HepG2 (cell line): Measurements from ENCODE around the gene PKMYT1. TPM values are rescaled to one million over a fixed set of nuclear protein-coding genes. Genes with fewer than 3 reads are reported as not detected.

Source experiments
- BRD4 ChIP-seq: sonication (generic); formaldehyde crosslinking; IDR thresholded peaks from 2 replicates; pipeline ENCODE4 v1.4.0; 2020; ENCODE audit warnings: missing genetic modification reagents
- EZH2 ChIP-seq: conservative IDR thresholded peaks from 2 replicates; pipeline ENCODE4 v1.6.1; 2012; ENCODE audit warnings: mild to moderate bottlenecking, low read depth, low read length, moderate library complexity
- HNF4G ChIP-seq, 2 experiments: sonication (generic) in 1 of 2; formaldehyde crosslinking in 1 of 2; IDR thresholded peaks; 2 replicates each; pipeline versions ENCODE4 v1.4.0 to v1.6.1; 2011 to 2020; ENCODE audit warnings: borderline replicate concordance in 2 of 2, low read depth in 2 of 2, mild to moderate bottlenecking in 2 of 2, low read length in 1 of 2, missing genetic modification reagents in 1 of 2, moderate library complexity in 1 of 2
- ISX ChIP-seq: sonication (generic); formaldehyde crosslinking; conservative IDR thresholded peaks from 2 replicates; pipeline ENCODE4 v1.5.0; 2020; ENCODE audit warnings: missing genetic modification reagents
- JUNB ChIP-seq: sonication (generic); formaldehyde crosslinking; IDR thresholded peaks from 2 replicates; pipeline ENCODE4 v1.8.0; 2022; ENCODE audit warnings: missing genetic modification reagents, mild to moderate bottlenecking, borderline replicate concordance
- NCOR1 ChIP-seq: fragments of 200-600 bp; sonication (generic); IDR thresholded peaks from 2 replicates; pipeline ENCODE4 v1.7.0; 2017; ENCODE audit warnings: antibody characterized with exemption, low read length, borderline replicate concordance
- NR2C2 ChIP-seq: sonication (generic); formaldehyde crosslinking; IDR thresholded peaks from 2 replicates; pipeline ENCODE4 v1.4.0; 2020; ENCODE audit warnings: missing genetic modification reagents, mild to moderate bottlenecking, moderate library complexity, borderline replicate concordance
- PATZ1 ChIP-seq: sonication (generic); formaldehyde crosslinking; IDR thresholded peaks from 2 replicates; pipeline ENCODE4 v1.4.0; 2020; ENCODE audit warnings: missing genetic modification reagents
- POLR2G ChIP-seq: fragments of 200-400 bp; formaldehyde crosslinking; IDR thresholded peaks from 2 replicates; pipeline ENCODE4 v1.6.1; 2018; ENCODE audit warnings: mild to moderate bottlenecking, low read depth, low read length, moderate library complexity
- RAD51 ChIP-seq: fragments of 450-650 bp; IDR thresholded peaks from 2 replicates; pipeline ENCODE4 v1.6.1; 2016; ENCODE audit warnings: borderline replicate concordance
- RARG ChIP-seq: sonication (generic); formaldehyde crosslinking; IDR thresholded peaks from 2 replicates; pipeline ENCODE4 v1.4.0; 2020; ENCODE audit warnings: low read depth, mild to moderate bottlenecking, missing genetic modification reagents
- RORA ChIP-seq: sonication (generic); formaldehyde crosslinking; IDR thresholded peaks from 2 replicates; pipeline ENCODE4 v1.5.0; 2020; ENCODE audit warnings: mild to moderate bottlenecking, missing genetic modification reagents, moderate library complexity
- SATB2 ChIP-seq: sonication (generic); formaldehyde crosslinking; IDR thresholded peaks from 2 replicates; pipeline ENCODE4 v1.5.0; 2020; ENCODE audit warnings: missing genetic modification reagents
- SIX1 ChIP-seq: sonication (generic); formaldehyde crosslinking; IDR thresholded peaks from 2 replicates; pipeline ENCODE4 v1.4.0; 2020; ENCODE audit warnings: missing genetic modification reagents, borderline replicate concordance
- SIX4 ChIP-seq: sonication (generic); formaldehyde crosslinking; IDR thresholded peaks from 2 replicates; pipeline ENCODE4 v1.4.0; 2020; ENCODE audit warnings: missing genetic modification reagents
- SOX5 ChIP-seq: IDR thresholded peaks from 2 replicates; pipeline ENCODE4 v1.6.1; 2016; ENCODE audit warnings: borderline replicate concordance
- SRY ChIP-seq: sonication (generic); formaldehyde crosslinking; IDR thresholded peaks from 2 replicates; pipeline ENCODE4 v1.8.0; 2022; ENCODE audit warnings: mild to moderate bottlenecking, missing genetic modification reagents
- ZC3H13 ChIP-seq: sonication (generic); formaldehyde crosslinking; IDR thresholded peaks from 2 replicates; pipeline ENCODE4 v1.8.1; 2023; ENCODE audit warnings: mild to moderate bottlenecking, missing genetic modification reagents, moderate library complexity
- ZEB1 ChIP-seq: IDR thresholded peaks from 2 replicates; pipeline ENCODE4 v1.6.1; 2012; ENCODE audit warnings: mild to moderate bottlenecking, low read depth, inconsistent platforms; ENCODE audit not compliant: insufficient replicate concordance
- ZNF30 ChIP-seq: sonication (generic); formaldehyde crosslinking; IDR thresholded peaks from 2 replicates; pipeline ENCODE4 v1.5.0; 2020; ENCODE audit warnings: mild to moderate bottlenecking, missing genetic modification reagents
- ZNF33A ChIP-seq: sonication (generic); formaldehyde crosslinking; IDR thresholded peaks from 2 replicates; pipeline ENCODE4 v1.5.1; 2020; ENCODE audit warnings: missing genetic modification reagents, mild to moderate bottlenecking, moderate library complexity, borderline replicate concordance
- ZNF354B ChIP-seq: sonication (generic); formaldehyde crosslinking; IDR thresholded peaks from 2 replicates; pipeline ENCODE4 v1.8.0; 2022; ENCODE audit warnings: mild to moderate bottlenecking, missing genetic modification reagents
- ZNF569 ChIP-seq: sonication (generic); formaldehyde crosslinking; IDR thresholded peaks from 2 replicates; pipeline ENCODE4 v1.5.0; 2020; ENCODE audit warnings: mild to moderate bottlenecking, missing genetic modification reagents, moderate library complexity, borderline replicate concordance
- polyA plus RNA-seq, 8 experiments: library from polyadenylated mRNA; depleted of rRNA in 3 of 8; stranded (reverse) in 7 of 8; unstranded in 1 of 8; fragments of >200 nt; fragmentation: Illumina TruSeq in 4 of 8; extraction: Trizol in 4 of 8; gene quantifications; 2 replicates each; pipeline versions ENCODE4 v1.2.1 to v1.2.3, GENCODE V29; 2011 to 2016; ENCODE audit warnings: low read depth in 4 of 8, missing spikeins in 1 of 8, mixed read lengths in 1 of 8; ENCODE audit not compliant: insufficient read depth in 1 of 8
- total RNA-seq, 5 experiments: library from RNA; depleted of rRNA; stranded (reverse); fragments of >200 nt; fragmentation: Illumina TruSeq; extraction: Trizol; gene quantifications; 2 replicates each; pipeline ENCODE4 v1.2.3, GENCODE V29; 2016; ENCODE audit warnings: low read depth in 1 of 5
- TF ChIP-seq, protein P1 (sequence below): IDR thresholded peaks from 2 replicates; pipeline ENCODE4 v1.6.1; 2012; ENCODE audit warnings: inconsistent platforms
- TF ChIP-seq, protein P2 (sequence below): sonication (generic); formaldehyde crosslinking; conservative IDR thresholded peaks from 2 replicates; pipeline ENCODE4 v1.4.0; 2020; ENCODE audit warnings: mild to moderate bottlenecking, missing genetic modification reagents, moderate library complexity

Gene PKMYT1
- total and polyA plus RNA-seq, 2 of the 13 experiments (the other 11 are each of a cell fraction or from before 2014, with no cell fraction given) = 7.0 to 27.8 TPM

DNA sequence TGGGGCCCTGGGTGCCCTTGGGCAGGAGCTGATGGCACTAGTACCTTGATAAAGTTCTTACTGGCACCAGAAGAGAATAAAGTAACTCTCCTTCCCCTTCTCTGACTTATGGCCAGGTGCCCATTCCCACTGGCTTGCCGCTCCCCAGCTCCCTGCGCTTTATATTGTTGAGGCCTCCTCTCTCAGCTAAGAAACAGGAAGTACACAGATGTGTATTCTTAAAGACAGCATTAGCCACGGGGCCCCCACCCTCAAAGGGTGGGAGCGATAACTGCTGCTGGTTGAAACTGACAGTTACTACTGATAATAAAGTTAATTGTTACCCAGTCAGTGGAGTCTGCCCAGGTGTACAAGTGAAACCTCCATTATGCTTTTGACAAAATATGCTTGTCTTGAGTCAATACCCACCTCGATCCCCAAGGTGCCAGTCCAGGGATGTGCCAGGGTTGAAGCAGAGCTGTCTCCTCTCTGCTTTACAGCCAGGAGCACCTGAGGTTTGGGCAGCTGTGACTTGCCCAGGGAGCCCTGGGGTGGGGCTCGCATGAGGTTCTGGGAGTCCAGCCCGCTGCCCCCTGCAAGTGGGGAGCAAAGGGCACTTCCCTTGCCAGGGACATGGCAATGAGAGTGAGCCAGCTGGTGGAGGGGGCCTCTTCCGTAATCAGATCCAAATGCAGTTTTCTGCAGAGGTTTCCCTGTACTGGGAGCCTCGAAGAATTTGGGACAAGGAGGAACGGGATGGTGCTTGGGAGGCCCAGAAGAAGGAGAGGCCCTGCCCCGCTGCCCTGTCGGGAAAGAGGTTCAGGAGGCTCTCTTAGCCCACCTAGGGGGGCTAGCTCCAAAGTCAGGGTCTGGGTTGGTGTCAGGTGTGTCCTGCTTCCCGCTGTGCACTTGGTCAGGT, 27.1 kb upstream of the PKMYT1 start (continued):
- peak; percentile 69 for TF ChIP-seq PATZ1 (CRISPR knock-in tag)
- TF ChIP-seq SIX1 (CRISPR knock-in tag) = no peak
- TF ChIP-seq RARG (CRISPR knock-in tag) = no peak
- TF ChIP-seq SIX4 (CRISPR knock-in tag) = peak; percentile 37; the same call in 1 of the 2 replicates
- 0 out of 2 replicates have a peak, but pooled peaks have one; percentile 27 for TF ChIP-seq NCOR1
- TF ChIP-seq NR2C2 (CRISPR knock-in tag) = no peak
- no peak for TF ChIP-seq ISX (CRISPR knock-in tag)
- TF ChIP-seq ZNF569 (CRISPR knock-in tag) = no peak
- no peak for TF ChIP-seq RORA
- TF ChIP-seq, protein P1, sequence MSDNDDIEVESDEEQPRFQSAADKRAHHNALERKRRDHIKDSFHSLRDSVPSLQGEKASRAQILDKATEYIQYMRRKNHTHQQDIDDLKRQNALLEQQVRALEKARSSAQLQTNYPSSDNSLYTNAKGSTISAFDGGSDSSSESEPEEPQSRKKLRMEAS = peak; percentile 38; the same call in 1 of the 2 replicates
- peak; percentile 46 for TF ChIP-seq POLR2G
- no peak for TF ChIP-seq BRD4 (CRISPR knock-in tag)
- TF ChIP-seq RAD51 = no peak
- TF ChIP-seq, protein P2, sequence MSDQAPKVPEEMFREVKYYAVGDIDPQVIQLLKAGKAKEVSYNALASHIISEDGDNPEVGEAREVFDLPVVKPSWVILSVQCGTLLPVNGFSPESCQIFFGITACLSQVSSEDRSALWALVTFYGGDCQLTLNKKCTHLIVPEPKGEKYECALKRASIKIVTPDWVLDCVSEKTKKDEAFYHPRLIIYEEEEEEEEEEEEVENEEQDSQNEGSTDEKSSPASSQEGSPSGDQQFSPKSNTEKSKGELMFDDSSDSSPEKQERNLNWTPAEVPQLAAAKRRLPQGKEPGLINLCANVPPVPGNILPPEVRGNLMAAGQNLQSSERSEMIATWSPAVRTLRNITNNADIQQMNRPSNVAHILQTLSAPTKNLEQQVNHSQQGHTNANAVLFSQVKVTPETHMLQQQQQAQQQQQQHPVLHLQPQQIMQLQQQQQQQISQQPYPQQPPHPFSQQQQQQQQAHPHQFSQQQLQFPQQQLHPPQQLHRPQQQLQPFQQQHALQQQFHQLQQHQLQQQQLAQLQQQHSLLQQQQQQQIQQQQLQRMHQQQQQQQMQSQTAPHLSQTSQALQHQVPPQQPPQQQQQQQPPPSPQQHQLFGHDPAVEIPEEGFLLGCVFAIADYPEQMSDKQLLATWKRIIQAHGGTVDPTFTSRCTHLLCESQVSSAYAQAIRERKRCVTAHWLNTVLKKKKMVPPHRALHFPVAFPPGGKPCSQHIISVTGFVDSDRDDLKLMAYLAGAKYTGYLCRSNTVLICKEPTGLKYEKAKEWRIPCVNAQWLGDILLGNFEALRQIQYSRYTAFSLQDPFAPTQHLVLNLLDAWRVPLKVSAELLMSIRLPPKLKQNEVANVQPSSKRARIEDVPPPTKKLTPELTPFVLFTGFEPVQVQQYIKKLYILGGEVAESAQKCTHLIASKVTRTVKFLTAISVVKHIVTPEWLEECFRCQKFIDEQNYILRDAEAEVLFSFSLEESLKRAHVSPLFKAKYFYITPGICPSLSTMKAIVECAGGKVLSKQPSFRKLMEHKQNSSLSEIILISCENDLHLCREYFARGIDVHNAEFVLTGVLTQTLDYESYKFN (CRISPR knock-in tag) = peak; percentile 72
- TF ChIP-seq HNF4G (IDR thresholded peaks at IDR 0.05; ENCODE audit: borderline replicate concordance, low read depth, low read length) = peak; percentile 72
- TF ChIP-seq HNF4G (CRISPR knock-in tag; IDR thresholded peaks at IDR 0.05; ENCODE audit: borderline replicate concordance, low read depth) = no peak
- TF ChIP-seq EZH2 = no peak
- TF ChIP-seq ZNF30 = no peak
- TF ChIP-seq ZNF33A (CRISPR knock-in tag) = no peak
- TF ChIP-seq SATB2 (CRISPR knock-in tag) = no peak
- TF ChIP-seq SRY = no peak
- TF ChIP-seq ZC3H13 (CRISPR knock-in tag) = no peak
- TF ChIP-seq ZEB1 = peak; percentile 39
- TF ChIP-seq JUNB (CRISPR knock-in tag) = no peak
- TF ChIP-seq SOX5 (CRISPR knock-in tag) = no peak
- TF ChIP-seq ZNF354B (CRISPR knock-in tag) = no peak
